Choroid plexus epithelial cell (primary cell): ENCODE measurements around the gene SLC44A3.

Experiments
- DNase-seq: peaks from one replicate; pipeline ENCODE4 v3.0.0-alpha.2; 2010; ENCODE audit warnings: low read depth
- H3K4me3 ChIP-seq: 2 replicates; pipeline ENCODE4 v1.5.1; 2011; ENCODE audit warnings: low read depth, mild to moderate bottlenecking, control low read depth, low read length, moderate library complexity
- CTCF ChIP-seq: conservative IDR thresholded peaks from 2 replicates; pipeline ENCODE4 v1.5.1; 2011; ENCODE audit warnings: low read depth, mild to moderate bottlenecking, control low read depth, inconsistent platforms, low read length, moderate library complexity

SLC44A3 gene

GRCh38 chr1:94921977-94922376, 101.8 kb downstream of the SLC44A3 start:
- TF ChIP-seq CTCF: no peak
- no peak overlapping the region for H3K4me3 ChIP-seq
- DNase-seq: no peak

GRCh38 chr1:94922761-94923331, 102.7 kb downstream of the SLC44A3 start:
- peak overlapping the region; percentile 14 for H3K4me3 ChIP-seq
- peak; percentile 62 for DNase-seq
- no peak for TF ChIP-seq CTCF

GRCh38 chr1:94925004-94925403, 104.8 kb downstream of the SLC44A3 start:
- DNase-seq: no peak
- peak overlapping the region; percentile 85 for H3K4me3 ChIP-seq
- no peak for TF ChIP-seq CTCF

GRCh38 chr1:94925561-94926125, 105.5 kb downstream of the SLC44A3 start:
- TF ChIP-seq CTCF: no peak
- peak overlapping the region; percentile 85 for H3K4me3 ChIP-seq
- peak; percentile 82 for DNase-seq

- peak overlapping the region; percentile 85 for H3K4me3 ChIP-seq
- DNase-seq: peak; percentile 63
- TF ChIP-seq CTCF: peak; percentile 48
These were observed 106.2 kb downstream of the SLC44A3 start for GRCh38 chr1:94926126-94926914.

- peak; percentile 25 for TF ChIP-seq CTCF
- H3K4me3 ChIP-seq: peak within 1 kb of the TSS; percentile 85
- DNase-seq: peak; percentile 95
These were observed 106.8 kb downstream of the SLC44A3 start, which contains the start of gene CNN3 for GRCh38 chr1:94926915-94927404. TSS of gene CNN3 (minus strand) at chr1:94927110. CDS start at chr1:94926894, 216 bp downstream.
